H1 (cell line): ENCODE results near the gene UBAC1. TPM values are rescaled to one million over a fixed set of nuclear protein-coding genes. Genes with fewer than 3 reads are reported as not detected.

Experiments
- CTCF ChIA-PET: fragments of 300-600 bp; sonication (Branson Sonifier 250); formaldehyde crosslinking; loops from one replicate; lab custom pipeline; 2021; ENCODE audit not compliant: partially characterized antibody; lab: Charles Lee
- POLR2A ChIA-PET: fragments of 300-600 bp; sonication (Branson Sonifier 250); formaldehyde crosslinking; loops from one replicate; lab custom pipeline; 2021; ENCODE audit warnings: inconsistent platforms; ENCODE audit not compliant: partially characterized antibody; lab: Charles Lee
- DNase-seq, 2 experiments: peaks; one replicate each; pipeline versions ENCODE4 v3.0.0 to v3.0.0-alpha.2; 2010 to 2022; ENCODE audit warnings: low spot score in 2 of 2, low read depth in 1 of 2, mixed read lengths in 1 of 2
- FAIRE-seq: peaks from 2 replicates; lab custom pipeline; 2011; peaks lifted over from hg19 to GRCh38; lab: Jason Lieb, UNC
- H2AFZ ChIP-seq: 2 replicates; pipeline ENCODE4 v1.8.1; 2012; ENCODE audit warnings: low read length, inconsistent platforms
- H2AK5ac ChIP-seq: 2 replicates; pipeline ENCODE4 v1.6.1; 2013; ENCODE audit warnings: low read depth, low read length
- H2BK120ac ChIP-seq: replicated peaks from 2 replicates; pipeline ENCODE3; 2013; ENCODE audit warnings: low read depth, low read length, inconsistent platforms
- H2BK12ac ChIP-seq: 2 replicates; pipeline ENCODE4 v1.6.1; 2013; ENCODE audit warnings: low read depth, low read length
- H2BK15ac ChIP-seq: 2 replicates; pipeline ENCODE4 v1.6.1; 2013; ENCODE audit warnings: low read length
- H2BK20ac ChIP-seq: 2 replicates; pipeline ENCODE4 v1.6.1; 2013; ENCODE audit warnings: low read length
- H2BK5ac ChIP-seq: 2 replicates; pipeline ENCODE4 v1.6.1; 2013; ENCODE audit warnings: low read depth, low read length
- H3K14ac ChIP-seq: 2 replicates; pipeline ENCODE4 v1.6.1; 2013; ENCODE audit warnings: inconsistent platforms; ENCODE audit not compliant: insufficient read length
- H3K18ac ChIP-seq: 2 replicates; pipeline ENCODE4 v1.6.1; 2013; ENCODE audit warnings: low read length; ENCODE audit errors: extremely low read depth
- H3K23ac ChIP-seq: 2 replicates; pipeline ENCODE4 v1.6.1; 2013; ENCODE audit warnings: inconsistent platforms; ENCODE audit not compliant: insufficient read length
- H3K23me2 ChIP-seq: 2 replicates; pipeline ENCODE4 v1.6.1; 2013; ENCODE audit warnings: low read depth, low read length
- H3K27ac ChIP-seq: 2 replicates; pipeline ENCODE4 v1.6.1; 2011; ENCODE audit warnings: low read depth, low read length, inconsistent platforms
- H3K27me3 ChIP-seq, 4 experiments: replicated peaks in 1 of 4; 1 replicate in 1 of 4; 2 replicates in 3 of 4; pipeline versions ENCODE4 v1.6.1 to v1.8.1; 2011 to 2013; ENCODE audit warnings: low read length in 3 of 4, mild to moderate bottlenecking in 3 of 4, inconsistent platforms in 2 of 4, mixed read lengths in 2 of 4, moderate library complexity in 1 of 4; ENCODE audit not compliant: control insufficient read depth in 3 of 4, insufficient read depth in 3 of 4; ENCODE audit errors: extremely low read depth in 1 of 4
- H3K36me3 ChIP-seq, 4 experiments: 2 replicates each; pipeline versions ENCODE4 v1.6.1 to v1.8.1; 2011 to 2013; ENCODE audit warnings: mild to moderate bottlenecking in 4 of 4, low read length in 3 of 4, moderate library complexity in 2 of 4, control low read depth in 1 of 4, inconsistent platforms in 1 of 4; ENCODE audit not compliant: insufficient read depth in 4 of 4, control insufficient read depth in 2 of 4
- H3K4ac ChIP-seq: replicated peaks from 2 replicates; pipeline ENCODE3; 2013; ENCODE audit warnings: low read length, low read depth, mixed read lengths, inconsistent platforms; ENCODE audit not compliant: insufficient read length
- H3K4me1 ChIP-seq, 4 experiments: replicated peaks in 1 of 4; 1 replicate in 1 of 4; 2 replicates in 3 of 4; pipeline versions ENCODE4 v1.6.1 to v1.8.1; 2011 to 2013; ENCODE audit warnings: low read length in 3 of 4, inconsistent platforms in 2 of 4, mixed read lengths in 1 of 4; ENCODE audit not compliant: insufficient read depth in 4 of 4, control insufficient read depth in 3 of 4
- H3K4me2 ChIP-seq, 2 experiments: 2 replicates each; pipeline versions ENCODE4 v1.6.1 to v1.8.1; 2011 to 2013; ENCODE audit warnings: low read depth in 2 of 2, low read length in 2 of 2, control low read depth in 1 of 2, inconsistent platforms in 1 of 2, mild to moderate bottlenecking in 1 of 2; ENCODE audit not compliant: insufficient read depth in 1 of 2
- H3K4me3 ChIP-seq, 4 experiments: fragments of 200-600, 300-600 bp in 1 of 4; sonication (generic), shearing (Covaris generic), sonication (Bioruptor Twin) in 1 of 4; 2 replicates each; pipeline versions ENCODE4 v1.5.1 to v1.8.1; 2011 to 2016; ENCODE audit warnings: low read length in 4 of 4, low read depth in 3 of 4, control low read depth in 2 of 4, inconsistent platforms in 2 of 4, mild to moderate bottlenecking in 2 of 4, mixed read lengths in 1 of 4, moderate library complexity in 1 of 4; ENCODE audit not compliant: insufficient read depth in 2 of 4; ENCODE audit errors: extremely low read depth in 1 of 4
- H3K56ac ChIP-seq: replicated peaks from 2 replicates; pipeline ENCODE3; 2013; ENCODE audit warnings: low read depth, mild to moderate bottlenecking, mixed read lengths, low read length, inconsistent platforms; ENCODE audit not compliant: insufficient read length
- H3K79me1 ChIP-seq: 2 replicates; pipeline ENCODE4 v1.6.1; 2013; ENCODE audit warnings: low read depth, low read length, control low read depth
- H3K79me2 ChIP-seq, 2 experiments: 2 replicates each; pipeline versions ENCODE4 v1.6.1 to v1.8.1; 2012 to 2013; ENCODE audit warnings: low read length in 2 of 2, mild to moderate bottlenecking in 2 of 2, inconsistent platforms in 1 of 2; ENCODE audit not compliant: insufficient read depth in 2 of 2, control insufficient read depth in 1 of 2
- H3K9ac ChIP-seq, 4 experiments: replicated peaks in 1 of 4; 1 replicate in 1 of 4; 2 replicates in 3 of 4; pipeline versions ENCODE4 v1.6.1 to v1.8.1; 2011 to 2013; ENCODE audit warnings: low read depth in 3 of 4, low read length in 3 of 4, control low read depth in 2 of 4, mild to moderate bottlenecking in 2 of 4, moderate library complexity in 2 of 4, inconsistent platforms in 1 of 4; ENCODE audit errors: extremely low read depth in 1 of 4
- H3K9me3 ChIP-seq, 2 experiments: 2 replicates each; pipeline versions ENCODE4 v1.6.1 to v1.8.1; 2012 to 2013; ENCODE audit warnings: mild to moderate bottlenecking in 2 of 2, moderate library complexity in 2 of 2, control low read depth in 1 of 2, inconsistent platforms in 1 of 2, low read depth in 1 of 2, low read length in 1 of 2, mixed read lengths in 1 of 2; ENCODE audit not compliant: insufficient read depth in 2 of 2
- H4K20me1 ChIP-seq, 2 experiments: replicated peaks in 1 of 2; 2 replicates each; pipeline versions ENCODE3 to v1.8.1; 2011 to 2013; ENCODE audit warnings: inconsistent platforms in 2 of 2, low read length in 2 of 2, mild to moderate bottlenecking in 1 of 2; ENCODE audit not compliant: insufficient read depth in 2 of 2, control insufficient read depth in 1 of 2
- H4K5ac ChIP-seq: 2 replicates; pipeline ENCODE4 v1.6.1; 2013; ENCODE audit warnings: low read length, low read depth, mixed read lengths, inconsistent platforms; ENCODE audit not compliant: insufficient read length
- H4K8ac ChIP-seq: 2 replicates; pipeline ENCODE4 v1.8.0; 2013; ENCODE audit warnings: mild to moderate bottlenecking, moderate library complexity, low read length, inconsistent platforms; ENCODE audit not compliant: insufficient read depth; ENCODE audit errors: extremely low read depth
- H4K91ac ChIP-seq: replicated peaks from 2 replicates; pipeline ENCODE3; 2013; ENCODE audit warnings: low read length, mixed read lengths, inconsistent platforms; ENCODE audit not compliant: insufficient read length
- EP300 ChIP-seq, 2 experiments: IDR thresholded peaks; 1 replicate in 1 of 2; 2 replicates in 1 of 2; pipeline ENCODE4 v1.6.1; 2011 to 2012; ENCODE audit warnings: low read depth in 2 of 2, low read length in 2 of 2, mild to moderate bottlenecking in 2 of 2, borderline replicate concordance in 1 of 2, inconsistent platforms in 1 of 2, moderate library complexity in 1 of 2
- SIX5 ChIP-seq: IDR thresholded peaks from 2 replicates; pipeline ENCODE4 v1.6.1; 2011; ENCODE audit warnings: mild to moderate bottlenecking, low read depth, low read length
- WGBS, 2 experiments: shearing (Covaris generic) in 1 of 2; methylation state at CpG; one replicate each; pipeline versions ENCODE4 v1.1.6 to v1.1.7; 2013 to 2015; ENCODE audit warnings: low lambda C conversion rate in 2 of 2, mixed read lengths in 2 of 2, inconsistent platforms in 1 of 2, low coverage in 1 of 2, missing lambda C conversion rate in 1 of 2; ENCODE audit not compliant: insufficient replicate concordance in 2 of 2, insufficient coverage in 1 of 2, insufficient read length in 1 of 2; ENCODE audit errors: extremely low coverage in 1 of 2, missing lambda C conversion rate in 1 of 2; 5-methylcytosine and 5-hydroxymethylcytosine counted together
- polyA plus RNA-seq, 7 experiments: library from polyadenylated mRNA; depleted of rRNA in 3 of 7; stranded (reverse) in 5 of 7; unstranded in 2 of 7; fragments of >200 nt in 5 of 7; fragments of 200-250 nt in 2 of 7; gene quantifications; 1 replicate in 5 of 7; 2 replicates in 1 of 7; 4 replicates in 1 of 7; pipeline versions ENCODE4 v1.2.1 to v1.2.3, GENCODE V29; 2011 to 2013; ENCODE audit warnings: missing spikeins in 2 of 7, mixed read lengths in 2 of 7
- total RNA-seq: library from RNA; stranded (reverse); fragmentation: NEBNext Ultra II Directional; extraction: Animal tissue kit (Norgen Biotek cat#: 25700); gene quantifications from 2 replicates; pipeline ENCODE4 v1.2.1, GENCODE V29; 2021

Gene UBAC1
- total and polyA plus RNA-seq, 2 of the 8 experiments (the other 6 are each of a cell fraction or from before 2014, with no cell fraction given) = 59.3 to 85.2 TPM

- Histone ChIP-seq H3K4ac (no peak overlapping the region), H4K20me1 (peaks cover 0 to 5% of the 10 kb centered on the region in 2 experiments), H3K27me3 (no peaks in the 10 kb centered on the region; a peak in 3 of 7 replicates), H3K79me1 (no peaks in the 10 kb centered on the region), H3K4me3 (no peak overlapping the region), H3K14ac (no peak overlapping the region), H3K79me2 (no peaks in the 10 kb centered on the region), H2BK12ac (no peak overlapping the region), H2BK5ac (no peak overlapping the region), H4K5ac (no peak overlapping the region), H3K27ac (no peak overlapping the region), H3K9me3 (peaks cover 30 to 36% of the 10 kb centered on the region in 2 experiments), H3K36me3 (peaks cover under 1 to 13% (median 5%) of the 10 kb centered on the region in 4 experiments; a peak in 6 of 8 replicates), H2BK15ac (no peak overlapping the region), H3K23me2 (no peaks in the 10 kb centered on the region), H4K8ac (no peak overlapping the region), H4K91ac (no peak overlapping the region), H2AFZ (no peak overlapping the region), H3K9ac (no peak overlapping the region), H3K4me1 (no peaks in the 10 kb centered on the region; a peak in 1 of 7 replicates), H3K23ac (no peak overlapping the region), H3K4me2 (no peak overlapping the region), H3K56ac (no peak overlapping the region), H3K18ac (no peak overlapping the region; the same call in 1 of the 2 replicates), H2AK5ac (no peak overlapping the region), H2BK120ac (no peak overlapping the region), H2BK20ac (no peak overlapping the region)
- whole genome bisulfite sequencing, 2 experiments = 89% methylated on average over 21 of the region's 24 CpGs; no CpG with 5 or more reads in 1 of the 2 experiments
- FAIRE-seq (no peak), DNase-seq (no peak)
- CTCF ChIA-PET = interaction anchor here (0.6 to 1.6 kb wide), 2 partner anchors 94 to 175 kb away, joined by 3 read pairs; no protein-coding TSS in a partner anchor
- no peak for TF ChIP-seq EP300 (IDR thresholded peaks at IDR 0.05; ENCODE audit: borderline replicate concordance in 1 of 2, low read depth in 2 of 2, low read length in 2 of 2)
- no peak for TF ChIP-seq SIX5
- POLR2A ChIA-PET = interaction anchor here (0.6 to 2.0 kb wide), 4 partner anchors 11 to 95 kb away, joined by 3 to 6 read pairs (median 4); partner anchors contain the start of gene CAMSAP1
Observed at GRCh38 chr9:135920973-135921585, 40.1 kb downstream of the UBAC1 start.
